KOPT-K1 (cell line): ENCODE measurements around the gene PTK6.

Experiments used
- H3K27ac ChIP-seq: fragments of 200-600 bp; sonication (generic); 2 replicates; pipeline ENCODE4 v1.5.1; 2016; ENCODE audit warnings: antibody characterized with exemption, mild to moderate bottlenecking, low read depth, low read length; ENCODE audit not compliant: poor library complexity, severe bottlenecking
- H3K36me3 ChIP-seq: fragments of 200-600 bp; sonication (generic); 2 replicates; pipeline ENCODE4 v1.5.1; 2017; ENCODE audit warnings: antibody characterized with exemption, mild to moderate bottlenecking, low read length, moderate library complexity; ENCODE audit not compliant: insufficient read depth
- H3K9me3 ChIP-seq: fragments of 200-600 bp; sonication (generic); 2 replicates; pipeline ENCODE4 v1.5.1; 2017; ENCODE audit warnings: antibody characterized with exemption, low read length, mild to moderate bottlenecking; ENCODE audit not compliant: insufficient read depth, poor library complexity, severe bottlenecking

Gene PTK6

DNA sequence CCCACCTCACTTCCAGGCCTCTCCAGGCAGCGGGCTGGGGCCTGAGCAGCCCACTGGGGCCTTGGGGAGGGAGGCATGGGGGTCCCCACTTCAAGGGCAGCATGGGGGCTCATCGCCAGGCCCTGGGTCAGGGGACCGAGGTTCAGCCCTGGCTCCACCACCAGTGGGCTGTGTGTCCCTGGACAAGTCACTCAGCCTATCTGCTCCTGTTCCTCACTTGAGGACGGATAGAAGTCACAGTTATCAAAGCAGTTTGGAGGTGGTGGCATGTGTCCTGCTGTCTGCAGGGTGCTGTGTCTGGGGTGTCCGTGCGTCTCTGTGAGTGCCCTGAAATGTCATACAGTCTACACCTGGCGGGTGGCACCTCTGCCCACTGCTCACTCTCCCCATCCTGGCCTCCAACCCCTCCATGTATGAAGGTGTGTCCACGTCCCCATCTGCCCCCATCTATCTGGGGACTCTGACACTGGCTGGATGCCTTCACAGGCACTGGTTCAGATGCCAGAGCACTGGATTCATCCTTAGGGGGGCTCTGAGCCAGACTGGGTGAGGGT, 41.9 kb downstream of the PTK6 start:
- H3K36me3 ChIP-seq = no peaks in the 10 kb centered on the region

DNA sequence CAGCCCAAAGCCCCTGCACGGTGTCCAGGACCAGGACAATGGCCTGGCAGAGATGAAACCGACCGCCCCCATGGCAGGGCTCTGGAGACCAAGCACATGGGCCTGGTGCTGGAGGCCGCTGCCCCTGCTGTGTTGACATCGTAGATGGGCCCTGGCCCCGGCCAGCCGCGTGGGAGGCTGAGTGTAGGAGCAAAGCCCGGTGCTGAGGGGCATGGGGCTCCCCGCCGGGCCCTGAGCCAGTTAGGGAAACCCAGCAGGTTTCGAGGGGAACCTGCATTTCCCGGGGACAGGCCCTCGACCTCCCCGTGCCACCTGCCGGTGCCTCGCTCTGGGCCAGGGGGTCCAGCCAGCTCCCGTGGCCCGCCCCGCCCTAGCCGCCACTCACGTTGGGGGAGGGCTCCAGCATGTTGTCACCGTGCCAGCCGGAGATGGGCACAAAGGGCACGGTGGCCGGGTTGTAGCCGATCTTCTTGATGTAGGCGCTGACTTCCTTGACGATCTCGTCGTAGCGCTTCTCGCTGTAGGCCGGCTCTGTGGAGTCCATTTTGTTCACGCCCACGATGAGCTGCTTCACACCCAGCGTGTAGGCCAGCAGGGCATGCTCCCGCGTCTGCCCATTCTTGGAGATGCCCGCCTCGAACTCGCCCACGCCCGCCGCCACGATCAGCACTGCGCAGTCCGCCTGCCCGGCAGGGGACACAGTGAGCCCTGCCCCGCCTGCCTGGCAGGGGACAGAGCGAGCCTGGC, 42.6 kb downstream of the PTK6 start:
- Histone ChIP-seq H3K36me3 (no peaks in the 10 kb centered on the region), H3K9me3 (no peaks in the 10 kb centered on the region)

More for the DNA sequence above, 41.9 kb downstream of the PTK6 start:
- no peaks in the 10 kb centered on the region for H3K9me3 ChIP-seq
- H3K27ac ChIP-seq = no peak overlapping the region

DNA sequence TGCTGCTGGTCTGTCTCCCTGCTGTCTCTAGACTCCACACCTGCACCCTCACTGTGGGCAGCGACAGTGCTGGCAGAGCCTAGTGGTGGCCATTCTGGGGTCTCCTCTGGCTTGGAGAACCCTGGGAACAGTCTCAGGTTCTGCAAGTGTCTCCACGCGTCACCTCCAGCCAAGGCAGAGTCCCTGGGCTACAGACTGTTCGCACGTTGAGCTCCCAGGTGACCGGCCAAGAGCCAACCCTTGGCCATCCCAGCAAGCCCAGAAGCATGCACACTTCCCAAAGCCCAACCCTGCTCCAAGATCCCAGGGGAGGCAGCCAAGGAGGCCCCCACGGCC, 43.1 kb downstream of the PTK6 start:
- Histone ChIP-seq H3K36me3 (no peaks in the 10 kb centered on the region), H3K27ac (no peak overlapping the region), H3K9me3 (no peaks in the 10 kb centered on the region)

More for the DNA sequence above, 42.6 kb downstream of the PTK6 start:
- H3K27ac ChIP-seq = no peak overlapping the region

DNA sequence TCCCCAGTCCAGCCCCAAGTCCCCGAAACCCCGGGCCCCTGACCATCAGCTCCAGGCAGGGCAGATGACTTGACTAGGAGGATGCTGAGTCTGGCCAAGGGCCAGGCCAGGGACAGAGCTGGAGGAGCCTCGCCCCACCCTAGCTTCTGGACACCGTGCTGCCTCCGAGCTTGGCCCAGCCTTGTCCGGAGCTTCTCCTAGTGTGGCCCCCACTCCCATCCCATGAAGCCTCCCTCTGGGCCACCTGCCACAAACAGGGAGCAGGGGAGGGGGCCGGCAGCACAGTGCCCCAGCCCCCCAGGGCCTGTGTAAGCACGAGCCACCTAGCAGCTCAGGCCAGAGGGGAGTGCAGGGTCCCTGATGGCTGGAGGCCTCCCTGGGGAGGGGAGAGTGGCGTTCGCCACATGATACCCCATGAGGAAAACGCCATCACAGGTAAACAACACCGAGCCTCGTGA, 43.6 kb downstream of the PTK6 start:
- H3K36me3 ChIP-seq = no peaks in the 10 kb centered on the region
- no peaks in the 10 kb centered on the region for H3K9me3 ChIP-seq
- H3K27ac ChIP-seq = no peak overlapping the region

DNA sequence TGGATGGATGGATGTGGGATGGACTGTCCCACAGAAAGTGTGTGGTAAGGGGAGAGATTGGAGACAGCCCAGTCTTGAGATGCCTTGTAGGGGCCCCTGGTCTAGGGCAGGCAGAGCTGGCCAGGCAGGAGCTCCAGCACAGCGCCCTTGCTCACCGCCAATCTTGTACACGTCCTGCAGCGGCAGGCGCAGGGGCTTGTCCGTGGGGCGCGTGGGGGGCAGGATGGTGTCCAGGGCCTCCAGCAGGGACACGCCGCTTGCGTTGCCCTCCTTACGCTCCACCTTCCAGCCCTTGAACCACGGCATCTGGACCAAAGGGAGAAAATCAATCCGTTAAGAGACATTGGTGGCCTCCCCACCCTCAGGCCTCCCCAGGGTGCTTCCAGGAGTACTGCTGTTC, 44.2 kb downstream of the PTK6 start:
- Histone ChIP-seq H3K27ac (no peak overlapping the region), H3K9me3 (no peaks in the 10 kb centered on the region), H3K36me3 (no peaks in the 10 kb centered on the region)

DNA sequence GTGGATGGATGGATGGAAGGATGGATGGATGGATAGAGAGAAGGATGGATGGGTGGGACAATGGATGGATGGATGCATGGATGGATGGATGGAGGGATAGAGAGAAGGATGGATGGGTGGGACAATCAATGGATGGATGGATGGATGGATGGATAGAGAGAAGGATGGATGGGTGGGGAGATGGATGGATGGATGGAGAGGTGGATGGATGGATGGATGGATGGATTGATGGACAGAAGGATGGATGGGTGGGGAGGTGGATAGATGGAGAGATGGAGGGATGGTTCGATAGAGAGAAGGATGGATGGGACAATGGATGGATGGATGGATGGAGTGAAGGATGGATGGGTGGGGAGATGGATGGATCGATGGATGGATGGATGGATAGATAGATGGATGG, 44.7 kb downstream of the PTK6 start:
- Histone ChIP-seq H3K27ac (no peak overlapping the region), H3K36me3 (no peaks in the 10 kb centered on the region), H3K9me3 (no peaks in the 10 kb centered on the region)

DNA sequence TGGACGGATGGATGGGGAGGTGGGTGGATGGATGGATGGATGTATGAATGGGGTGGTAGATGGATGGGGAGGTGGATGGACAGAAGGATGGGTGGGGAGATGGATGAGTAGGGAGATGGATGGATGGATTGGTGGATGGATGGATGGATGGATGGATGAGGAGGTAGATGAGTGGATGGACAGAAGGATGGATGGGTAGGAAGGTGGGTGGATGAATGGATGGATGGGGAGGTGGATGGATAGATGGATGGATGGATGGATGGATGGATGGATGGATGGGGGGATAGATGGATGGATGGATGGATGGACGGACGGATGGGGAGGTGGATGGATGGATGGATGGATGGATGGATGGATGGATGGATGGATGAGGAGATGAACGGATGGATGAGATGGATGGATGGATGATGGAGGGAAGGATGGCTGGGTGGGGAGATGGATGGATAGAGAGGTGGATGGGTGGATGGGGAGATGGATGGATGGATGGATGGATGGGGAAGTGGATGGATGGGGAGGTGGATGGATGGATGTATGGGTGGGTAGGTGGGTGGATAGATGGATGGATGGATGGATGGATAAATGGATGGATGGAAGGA, 45.4 kb downstream of the PTK6 start:
- Histone ChIP-seq H3K27ac (no peak overlapping the region), H3K36me3 (no peaks in the 10 kb centered on the region), H3K9me3 (no peaks in the 10 kb centered on the region)

DNA sequence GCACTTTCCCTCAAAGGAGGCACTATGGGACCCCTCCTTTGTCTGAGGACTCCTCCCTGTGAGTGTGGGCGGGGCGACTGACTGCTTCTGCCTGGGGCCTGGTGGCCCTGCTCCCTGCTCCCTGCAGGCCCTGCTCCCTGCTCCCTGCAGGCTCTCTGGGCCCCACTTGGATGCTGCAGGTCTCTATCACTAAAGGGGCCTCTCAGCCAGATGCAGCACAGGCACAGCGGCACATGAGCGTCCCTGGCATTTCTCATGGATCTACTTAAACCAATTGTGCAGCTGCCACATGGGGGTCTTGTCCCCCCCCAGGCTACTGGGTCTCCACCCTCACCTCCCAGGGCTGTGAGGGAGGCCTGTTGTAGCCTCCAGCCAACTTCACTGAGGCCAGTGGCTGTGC, 46.1 kb downstream of the PTK6 start:
- Histone ChIP-seq H3K27ac (no peak overlapping the region), H3K9me3 (no peaks in the 10 kb centered on the region), H3K36me3 (no peaks in the 10 kb centered on the region)

DNA sequence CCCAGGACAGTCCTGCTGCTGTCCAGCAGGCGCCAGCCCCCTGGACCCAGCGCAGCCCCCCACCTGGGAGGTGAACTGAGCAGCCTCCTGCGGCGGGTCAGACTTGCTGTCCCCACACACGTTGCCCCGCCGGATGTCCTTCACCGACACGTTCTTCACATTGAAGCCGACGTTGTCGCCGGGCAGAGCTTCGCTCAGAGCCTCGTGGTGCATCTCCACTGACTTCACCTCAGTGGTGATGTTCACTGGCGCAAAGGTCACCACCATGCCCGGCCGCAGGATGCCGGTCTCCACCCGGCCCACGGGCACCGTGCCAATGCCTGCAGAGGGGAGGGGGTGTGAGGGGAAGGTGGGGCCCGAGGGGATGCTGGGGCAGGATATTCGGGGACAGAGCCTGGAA, 46.8 kb downstream of the PTK6 start:
- no peaks in the 10 kb centered on the region for H3K9me3 ChIP-seq
- H3K27ac ChIP-seq = no peak overlapping the region
- no peaks in the 10 kb centered on the region for H3K36me3 ChIP-seq

DNA sequence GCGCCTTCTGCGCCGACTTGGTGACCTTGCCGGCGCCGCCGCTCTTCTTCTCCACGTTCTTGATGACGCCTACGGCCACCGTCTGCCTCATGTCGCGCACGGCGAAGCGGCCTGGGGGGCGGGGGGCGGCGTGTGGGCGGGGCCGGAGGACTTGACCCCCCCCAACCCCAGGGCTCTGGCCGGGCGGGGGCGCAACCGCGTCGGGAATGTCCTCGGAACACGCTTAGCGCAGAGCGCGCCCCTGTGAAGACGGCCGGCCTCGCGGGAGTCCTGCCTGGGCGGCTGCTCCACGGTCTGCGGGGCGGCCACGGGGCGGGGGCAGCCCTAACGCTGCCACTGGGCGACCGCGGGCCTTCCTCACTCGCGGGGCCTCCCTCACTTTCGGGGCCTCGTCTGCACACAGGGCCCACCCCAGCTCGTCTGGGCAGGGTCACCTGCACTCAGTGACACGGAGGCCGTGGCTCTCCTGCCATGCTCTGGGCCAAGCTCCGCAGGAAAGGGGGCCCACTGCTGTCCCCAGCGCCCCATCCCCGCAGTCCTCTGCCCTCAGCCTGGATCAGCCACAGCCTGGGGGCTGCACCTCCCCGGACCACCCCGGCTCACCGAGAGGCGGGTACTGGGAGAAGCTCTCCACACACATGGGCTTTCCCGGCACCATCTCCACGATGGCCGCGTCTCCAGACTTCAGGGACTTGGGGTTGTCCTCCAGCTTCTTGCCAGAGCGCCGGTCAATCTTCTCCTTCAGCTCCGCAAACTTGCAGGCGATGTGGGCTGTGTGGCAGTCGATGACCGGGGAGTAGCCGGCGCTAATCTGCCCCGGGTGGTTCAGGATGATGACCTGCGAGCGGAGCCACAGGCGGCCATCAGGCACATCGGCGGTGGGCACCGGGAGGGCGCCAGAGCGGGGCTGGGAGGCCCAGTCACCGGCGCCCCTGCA, 48.6 kb downstream of the PTK6 start:
- Histone ChIP-seq H3K36me3 (no peaks in the 10 kb centered on the region), H3K9me3 (no peaks in the 10 kb centered on the region), H3K27ac (no peak overlapping the region)

DNA sequence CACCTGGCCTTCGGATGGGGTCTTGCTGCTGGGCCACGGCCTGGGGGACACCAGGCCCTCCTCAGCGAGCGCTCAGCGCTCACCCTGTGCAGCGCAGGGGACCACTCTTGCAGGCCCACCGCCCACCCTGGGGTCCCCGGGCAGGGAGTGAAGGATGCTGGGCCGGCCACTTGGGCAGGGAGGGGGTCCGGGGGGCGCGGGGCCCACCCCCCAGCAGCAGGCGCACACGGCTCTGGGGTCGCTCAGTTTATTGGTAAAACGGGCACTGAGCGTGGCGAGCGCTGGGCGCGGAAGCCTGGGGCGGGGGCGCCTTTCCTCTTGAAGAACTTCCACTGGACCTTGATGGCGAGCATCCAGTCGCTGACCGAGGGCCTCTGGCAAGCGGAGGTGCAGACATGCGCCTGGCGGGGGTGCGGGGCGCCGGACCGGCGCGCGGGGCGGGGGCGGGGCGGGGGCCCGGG, 49.4 kb downstream of the PTK6 start:
- H3K27ac ChIP-seq = no peak overlapping the region
- no peaks in the 10 kb centered on the region for H3K36me3 ChIP-seq
- no peaks in the 10 kb centered on the region for H3K9me3 ChIP-seq

DNA sequence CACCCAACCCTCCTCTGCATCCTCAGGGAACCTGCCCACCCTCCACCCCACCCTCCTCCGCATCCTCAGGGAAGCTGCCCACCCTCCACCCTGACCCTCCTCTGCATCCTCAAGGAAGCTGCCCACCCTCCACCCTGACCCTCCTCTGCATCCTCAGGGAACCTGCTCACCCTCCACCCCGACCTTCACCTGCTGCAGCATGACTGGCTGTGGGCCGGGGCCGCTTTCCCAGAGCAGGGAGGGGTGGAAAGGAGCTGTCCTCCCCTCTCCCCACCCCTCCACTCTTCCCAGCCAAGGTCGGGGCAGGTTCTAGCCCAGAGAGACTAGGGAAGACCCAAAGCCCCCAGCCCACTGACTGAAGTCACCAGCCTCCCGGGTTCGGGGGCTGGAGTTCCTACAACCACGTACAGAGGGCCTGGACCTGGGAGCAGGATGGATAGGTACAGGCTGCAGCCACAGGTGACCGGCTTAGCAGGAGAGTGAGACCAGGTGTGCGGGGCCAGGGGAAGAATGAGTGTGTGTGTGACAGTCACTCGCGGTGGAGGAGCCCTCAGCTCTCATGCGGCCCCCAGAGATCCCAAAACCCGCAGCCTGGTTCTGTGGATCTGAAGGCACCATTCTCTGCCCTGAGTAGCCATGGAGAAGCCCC, 49.9 kb downstream of the PTK6 start:
- Histone ChIP-seq H3K36me3 (no peaks in the 10 kb centered on the region), H3K9me3 (no peaks in the 10 kb centered on the region), H3K27ac (no peak overlapping the region)

DNA sequence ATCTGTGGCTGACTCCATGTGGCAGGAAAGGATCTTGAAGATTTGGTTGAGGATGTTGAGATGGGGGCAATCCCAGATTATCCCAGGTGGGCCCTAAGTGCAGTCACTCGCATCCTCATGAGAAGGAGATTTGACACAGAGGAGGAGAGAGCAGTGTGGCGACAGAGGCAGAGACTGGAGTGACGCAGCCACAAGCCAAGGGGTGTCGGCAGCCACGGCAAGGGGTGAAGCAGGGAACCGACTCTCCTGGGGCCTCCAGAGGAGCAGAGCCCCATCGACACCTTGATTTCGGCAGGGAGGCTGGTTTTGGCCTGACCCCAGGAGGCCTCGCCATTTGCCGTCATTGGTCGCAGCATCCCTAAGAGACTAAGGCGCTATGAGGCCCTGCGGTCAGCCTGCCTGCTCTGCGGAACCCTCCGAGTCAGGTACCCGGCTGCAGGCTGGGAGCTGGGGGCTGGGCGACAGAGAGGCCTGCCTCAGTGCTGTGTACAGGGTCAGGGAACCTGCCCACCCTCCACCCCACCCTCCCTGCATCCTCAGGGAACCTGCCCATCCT, 50.8 kb downstream of the PTK6 start:
- H3K36me3 ChIP-seq = no peaks in the 10 kb centered on the region
- H3K9me3 ChIP-seq = no peaks in the 10 kb centered on the region
- no peak overlapping the region for H3K27ac ChIP-seq

DNA sequence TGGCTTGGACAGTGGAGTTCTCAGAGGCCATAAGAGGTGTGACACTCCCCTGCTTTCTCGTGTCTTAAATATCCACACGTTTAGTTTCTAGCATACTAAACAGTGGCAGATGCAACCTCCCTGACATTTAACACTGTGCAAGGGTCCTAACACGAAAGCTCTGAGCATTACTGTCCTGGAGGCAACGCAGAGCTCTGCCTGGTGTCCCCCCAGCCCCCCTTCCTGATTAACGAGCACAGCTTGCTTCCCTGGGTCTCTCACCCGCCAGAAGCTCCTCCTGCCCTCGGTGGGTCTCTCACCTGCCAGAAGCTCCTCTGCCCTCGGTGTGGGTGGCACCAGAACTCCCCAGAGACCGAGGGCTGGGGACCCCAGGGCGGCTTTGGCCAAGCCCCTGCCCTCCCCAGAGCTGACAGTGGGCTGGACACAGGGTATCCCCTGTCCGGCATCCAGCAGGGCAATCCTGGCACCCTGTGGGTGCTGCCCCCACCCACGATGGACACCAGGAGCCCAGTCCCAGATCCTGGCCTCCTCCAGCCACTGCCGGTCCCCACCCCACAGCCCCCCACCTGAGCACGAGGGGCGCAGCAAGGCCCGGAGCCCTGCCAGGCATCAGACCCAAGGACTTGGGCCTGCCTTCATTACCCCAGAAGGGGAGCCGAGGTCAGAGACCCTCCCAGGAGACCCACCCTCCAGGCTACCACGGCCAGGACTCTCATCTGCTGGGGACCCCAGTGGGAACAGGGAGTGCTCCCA, 52.3 kb downstream of the PTK6 start:
- Histone ChIP-seq H3K36me3 (no peaks in the 10 kb centered on the region), H3K27ac (no peak overlapping the region), H3K9me3 (no peaks in the 10 kb centered on the region)
